CD4-positive, alpha-beta T cell (primary cell): Measurements from ENCODE around the gene FBL. TPM values are rescaled to one million over a fixed set of nuclear protein-coding genes. Genes with fewer than 3 reads are reported as not detected.

ENCODE experiments used
- ATAC-seq: fragments of 200-7000 bp; cut with Tn5 transposase; one replicate; pipeline ENCODE4 v1.10.0; 2022; ENCODE audit warnings: mild to moderate bottlenecking; ENCODE audit not compliant: poor library complexity
- CTCF ChIA-PET: fragments of 350-600 bp; sonication (Branson Sonifier 250); formaldehyde crosslinking; loops from one replicate; lab custom pipeline; 2021; ENCODE audit warnings: antibody characterized with exemption, inconsistent platforms; lab: Charles Lee
- POLR2A ChIA-PET: fragments of 350-600 bp; sonication (Branson Sonifier 250); formaldehyde crosslinking; loops from one replicate; lab custom pipeline; 2021; ENCODE audit warnings: antibody characterized with exemption, inconsistent platforms; lab: Charles Lee
- DNase-seq, 14 experiments: peaks; one replicate each; pipeline ENCODE4 v3.0.0-alpha.2; 2013 to 2020; ENCODE audit warnings: mixed read lengths in 2 of 14
- H3K27ac ChIP-seq, 2 donors: one replicate each; pipeline versions ENCODE4 v1.5.1 to v1.7.0; 2013; ENCODE audit warnings: low read length in 2 of 2, low read depth in 1 of 2, mild to moderate bottlenecking in 1 of 2
- H3K27me3 ChIP-seq, 2 experiments: 1 replicate in 1 of 2; 2 replicates in 1 of 2; pipeline versions ENCODE4 v1.6.1 to v1.7.0; 2013; ENCODE audit warnings: low read length in 2 of 2, control low read depth in 1 of 2, mild to moderate bottlenecking in 1 of 2, moderate library complexity in 1 of 2; ENCODE audit not compliant: insufficient read depth in 2 of 2, control insufficient read depth in 1 of 2
- H3K36me3 ChIP-seq: one replicate; pipeline ENCODE4 v1.6.1; 2013; ENCODE audit warnings: low read length, control low read depth; ENCODE audit not compliant: insufficient read depth
- H3K4me1 ChIP-seq: one replicate; pipeline ENCODE4 v1.6.1; 2013; ENCODE audit warnings: low read length, control low read depth; ENCODE audit not compliant: insufficient read depth
- H3K4me3 ChIP-seq: one replicate; pipeline ENCODE4 v1.5.1; 2013; ENCODE audit warnings: mild to moderate bottlenecking, low read length, moderate library complexity
- H3K9me3 ChIP-seq, 2 experiments: 1 replicate in 1 of 2; 2 replicates in 1 of 2; pipeline versions ENCODE4 v1.6.1 to v1.7.0; 2013; ENCODE audit warnings: low read length in 2 of 2, mild to moderate bottlenecking in 2 of 2, control low read depth in 1 of 2, moderate library complexity in 1 of 2; ENCODE audit not compliant: control insufficient read depth in 1 of 2, insufficient read depth in 1 of 2
- H3K27ac Mint-ChIP-seq: one replicate; pipeline ENCODE4 v1.8.0; 2020; ENCODE audit warnings: mixed read lengths
- H3K27me3 Mint-ChIP-seq: one replicate; pipeline ENCODE4 v1.8.0; 2021; ENCODE audit warnings: mixed read lengths
- H3K36me3 Mint-ChIP-seq: one replicate; pipeline ENCODE4 v1.8.0; 2021; ENCODE audit warnings: low read depth, mixed read lengths
- H3K4me1 Mint-ChIP-seq: one replicate; pipeline ENCODE4 v1.8.0; 2021; ENCODE audit warnings: low read depth, mixed read lengths
- H3K4me3 Mint-ChIP-seq: one replicate; pipeline ENCODE4 v1.8.0; 2020; ENCODE audit warnings: mild to moderate bottlenecking, mixed read lengths
- H3K9me3 Mint-ChIP-seq: one replicate; pipeline ENCODE4 v1.8.0; 2020; ENCODE audit warnings: mixed read lengths
- CTCF ChIP-seq: fragments of 200-600 bp; IDR thresholded peaks from one replicate; pipeline ENCODE4 v1.8.0; 2022; ENCODE audit warnings: antibody characterized with exemption, mild to moderate bottlenecking
- intact Hi-C, 2 experiments: fragments of 100-400 bp; cut with DNase I in 1 of 2; cut with micrococcal nuclease in 1 of 2; formaldehyde crosslinking; loops; one replicate each; pipeline versions ENCODE4 v1.15.1 to v1.9.0; 2023 to 2025; cut with DNase I, micrococcal nuclease
- total RNA-seq, 174 experiments: library from RNA in 2 of 174; stranded (reverse) in 2 of 174; gene quantifications; one replicate each; pipeline ENCODE4 v1.2.3 and lab custom pipeline; 2021 to 2026

The FBL gene
- total RNA-seq, 2 experiments from 2014 or later = 267 to 287 TPM

DNA sequence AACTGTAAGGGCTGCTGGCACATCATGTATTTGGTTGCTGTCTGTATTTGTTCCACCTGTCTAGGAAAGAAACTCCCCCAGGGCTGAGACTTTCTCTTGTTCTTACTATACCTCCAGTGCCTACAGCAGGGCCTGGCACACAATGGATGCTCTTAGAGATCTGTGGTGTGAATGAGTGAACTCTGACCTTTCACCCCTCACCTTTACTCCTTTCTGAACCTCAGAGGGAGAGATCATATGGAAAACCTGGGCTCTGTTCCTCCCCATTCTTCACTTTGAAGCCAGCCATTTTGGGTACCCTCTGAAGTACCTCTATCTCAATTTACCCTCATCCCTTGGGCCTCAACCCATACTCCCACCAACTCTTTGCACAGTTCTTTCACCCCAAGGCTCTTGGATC, 15.3 kb downstream of the FBL start:
- POLR2A ChIA-PET = no interaction called here
- Histone ChIP-seq H3K4me1 (peaks cover 42% of the 10 kb centered on the region), H3K27ac (no peak overlapping the region), H3K9me3 (no peaks in the 10 kb centered on the region), H3K27me3 (no peaks in the 10 kb centered on the region), H3K4me3 (no peak overlapping the region), H3K36me3 (peaks cover 61% of the 10 kb centered on the region)
- peaks cover 63% of the 10 kb centered on the region for H3K36me3 Mint-ChIP-seq
- H3K4me3 Mint-ChIP-seq = peak overlapping the region; percentile 52
- no peak for ATAC-seq
- intact Hi-C loops = loop anchor here in 1 of 2 experiments (5.0 to 10.0 kb wide), 3 partner anchors 141 to 594 kb away; partner anchors contain the start of genes PSMC4, RPS16 and SERTAD1
- no peaks in the 10 kb centered on the region for H3K27me3 Mint-ChIP-seq
- peaks cover 20% of the 10 kb centered on the region for H3K4me1 Mint-ChIP-seq
- DNase-seq = no peak
- CTCF ChIA-PET = no interaction called here
- no peaks in the 10 kb centered on the region for H3K9me3 Mint-ChIP-seq
- H3K27ac Mint-ChIP-seq = peak overlapping the region; percentile 8
- TF ChIP-seq CTCF = no peak

DNA sequence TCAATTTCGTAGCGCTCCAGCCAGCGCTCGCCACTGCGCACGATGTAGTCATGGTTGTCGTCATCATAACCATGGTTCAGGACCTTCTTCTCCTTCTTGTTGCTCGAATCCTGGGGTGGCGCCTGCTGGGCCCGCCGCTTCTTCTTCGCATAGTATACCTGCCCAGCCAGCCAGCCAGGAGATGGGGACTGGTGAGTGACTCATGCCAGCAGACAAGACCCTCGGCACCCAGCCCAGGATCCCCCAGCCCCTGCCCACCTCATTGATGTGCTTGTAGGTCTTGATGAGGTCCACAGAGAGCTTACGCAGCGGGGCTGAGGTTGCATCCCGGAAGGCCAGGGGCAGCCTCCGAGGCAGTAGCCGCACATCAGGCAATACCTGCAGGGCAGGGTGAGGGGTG, 15.8 kb downstream of the FBL start:
- ATAC-seq (no peak), DNase-seq (no peak)
- CTCF ChIA-PET = no interaction called here
- H3K36me3 ChIP-seq = peaks cover 60% of the 10 kb centered on the region
- Mint-ChIP-seq H3K27ac (no peak overlapping the region), H3K36me3 (peaks cover 63% of the 10 kb centered on the region), H3K4me3 (no peak overlapping the region), H3K27me3 (no peaks in the 10 kb centered on the region), H3K9me3 (no peaks in the 10 kb centered on the region), H3K4me1 (peaks cover 20% of the 10 kb centered on the region)
- TF ChIP-seq CTCF = no peak
- no peaks in the 10 kb centered on the region for H3K27me3 ChIP-seq
- no peak overlapping the region for H3K27ac ChIP-seq
- peaks cover 42% of the 10 kb centered on the region for H3K4me1 ChIP-seq
- H3K4me3 ChIP-seq = no peak overlapping the region
- intact Hi-C loops = loop anchor here in 1 of 2 experiments (5.0 to 10.0 kb wide), 3 partner anchors 142 to 594 kb away; partner anchors contain the start of genes PSMC4, RPS16 and SERTAD1
- no peaks in the 10 kb centered on the region for H3K9me3 ChIP-seq
- POLR2A ChIA-PET = no interaction called here

GRCh38 chr19:39829702-39830275, 16.4 kb downstream of the FBL start:
- H3K4me1 ChIP-seq = peaks cover 47% of the 10 kb centered on the region
- ATAC-seq = no peak

More at GRCh38 chr19:39829702-39830275, 16.4 kb downstream of the FBL start:
- CTCF ChIA-PET = no interaction called here
- Mint-ChIP-seq H3K36me3 (peaks cover 63% of the 10 kb centered on the region), H3K9me3 (no peaks in the 10 kb centered on the region), H3K27ac (no peak overlapping the region), H3K27me3 (no peaks in the 10 kb centered on the region), H3K4me3 (no peak overlapping the region), H3K4me1 (peaks cover 20% of the 10 kb centered on the region)
- TF ChIP-seq CTCF = no peak
- intact Hi-C loops = loop anchor here in 1 of 2 experiments (5.0 to 10.0 kb wide), 4 partner anchors 143 to 615 kb away; partner anchors contain the start of genes PSMC4, RPS16, SERTAD1 and SERTAD3
- no peaks in the 10 kb centered on the region for H3K27me3 ChIP-seq
- no peaks in the 10 kb centered on the region for H3K9me3 ChIP-seq
- POLR2A ChIA-PET = no interaction called here
- no peak overlapping the region for H3K27ac ChIP-seq
- no peak overlapping the region for H3K4me3 ChIP-seq
- H3K36me3 ChIP-seq = peaks cover 58% of the 10 kb centered on the region
- DNase-seq = no peak
